MCF 10A (cell line): ENCODE measurements around the gene LEMD1. TPM values are rescaled to one million over a fixed set of nuclear protein-coding genes. Genes with fewer than 3 reads are reported as not detected.

ENCODE experiments used
- BruUV-seq: library from RNA; stranded (reverse); fragments of 400-500 nt; replicated peaks from 2 replicates; lab custom pipeline; 2021; lab: Mats Ljungman, UMichigan
- CTCF ChIA-PET: fragments of 300-600 bp; sonication (Branson Sonifier 250); formaldehyde crosslinking; extraction: SDS; loops from one replicate; lab custom pipeline; 2021; ENCODE audit warnings: antibody characterized with exemption, inconsistent platforms; lab: Yijun Ruan, JAX
- POLR2A ChIA-PET: fragments of 300-600, 350-650 bp; sonication (Branson Sonifier 250); formaldehyde crosslinking; extraction: SDS; loops from one replicate; lab custom pipeline; 2020; ENCODE audit warnings: antibody characterized with exemption, inconsistent platforms; lab: Yijun Ruan, JAX
- DNase-seq: peaks from one replicate; pipeline ENCODE4 v3.0.0-alpha.2; 2018; ENCODE audit not compliant: unreplicated experiment
- H3K27ac Mint-ChIP-seq: one replicate; pipeline ENCODE4 v1.8.0; 2022; ENCODE audit warnings: mild to moderate bottlenecking, low read depth, mixed read lengths; ENCODE audit not compliant: unreplicated experiment
- H3K27me3 Mint-ChIP-seq: one replicate; pipeline ENCODE4 v1.8.0; 2022; ENCODE audit warnings: mixed read lengths; ENCODE audit not compliant: insufficient read depth, unreplicated experiment
- H3K36me3 Mint-ChIP-seq: one replicate; pipeline ENCODE4 v1.8.0; 2022; ENCODE audit warnings: mild to moderate bottlenecking, moderate library complexity, mixed read lengths; ENCODE audit not compliant: insufficient read depth, unreplicated experiment
- H3K4me1 Mint-ChIP-seq: one replicate; pipeline ENCODE4 v1.8.0; 2022; ENCODE audit warnings: mixed read lengths; ENCODE audit not compliant: insufficient read depth, unreplicated experiment
- H3K4me3 Mint-ChIP-seq: one replicate; pipeline ENCODE4 v1.8.0; 2022; ENCODE audit warnings: mild to moderate bottlenecking, moderate library complexity, mixed read lengths; ENCODE audit not compliant: unreplicated experiment
- H3K9me3 Mint-ChIP-seq: one replicate; pipeline ENCODE4 v1.8.0; 2022; ENCODE audit warnings: mixed read lengths; ENCODE audit not compliant: unreplicated experiment
- intact Hi-C: fragments of 100-400 bp; cut with micrococcal nuclease; formaldehyde crosslinking; loops from 2 replicates; pipeline ENCODE4 v1.14.1; 2022
- total RNA-seq: library from RNA; stranded (reverse); gene quantifications from 2 replicates; pipeline ENCODE4 v1.2.3, GENCODE V29; 2022
- TF ChIP-seq, protein P1 (sequence below): fragments of 200-600 bp; IDR thresholded peaks from one replicate; pipeline ENCODE4 v1.8.0; 2022; ENCODE audit warnings: antibody characterized with exemption, mild to moderate bottlenecking; ENCODE audit not compliant: unreplicated experiment

Gene LEMD1
- total RNA-seq, 1 experiment from 2014 or later, result 1.4 TPM

DNA sequence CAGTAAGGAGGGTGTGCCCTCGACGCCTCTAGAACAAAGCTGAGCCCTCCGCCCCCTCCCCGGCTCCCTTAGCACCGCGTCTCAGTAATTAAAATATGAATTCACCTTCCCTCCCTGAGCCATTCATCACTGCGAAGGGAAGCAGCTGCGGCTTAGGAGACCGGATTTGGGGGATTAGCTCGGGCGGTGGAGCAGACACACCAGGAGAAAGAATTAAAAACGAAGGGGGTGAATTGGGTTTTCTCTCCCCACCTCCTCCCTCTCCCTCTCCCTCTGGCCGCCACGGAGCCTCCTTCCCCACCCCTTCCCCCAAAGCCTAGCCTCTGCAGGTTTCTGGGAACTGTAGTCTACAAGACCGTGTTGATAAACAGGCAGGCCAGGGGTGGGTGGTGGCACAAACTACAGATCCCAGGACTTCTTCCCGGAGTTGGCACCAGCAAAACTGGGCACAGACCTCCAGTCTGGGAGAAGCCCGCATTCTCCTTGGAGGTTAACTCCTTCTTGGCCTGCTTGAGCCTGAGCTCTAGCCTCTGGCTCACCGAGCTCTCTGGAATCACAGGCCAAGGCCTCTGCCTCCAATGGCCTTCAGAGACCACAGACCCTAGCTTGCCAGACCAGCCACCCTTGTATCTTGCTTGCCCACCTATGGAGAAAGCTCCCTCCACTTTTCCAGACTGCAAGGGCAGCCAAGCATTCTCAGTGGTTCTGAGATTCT, 23.2 kb upstream of the LEMD1 start:
- Mint-ChIP-seq H3K27ac (no peak overlapping the region), H3K4me1 (peaks cover 45% of the 10 kb centered on the region), H3K36me3 (peaks cover 4% of the 10 kb centered on the region), H3K4me3 (no peak overlapping the region), H3K27me3 (no peaks in the 10 kb centered on the region), H3K9me3 (no peaks in the 10 kb centered on the region)
- ChIA-PET CTCF (interaction anchor here (0.6 to 7.6 kb wide), 8 partner anchors 13 to 657 kb away, joined by 3 to 110 read pairs (median 4); no protein-coding TSS in a partner anchor), POLR2A (interaction anchor here (0.5 to 0.7 kb wide), 3 partner anchors 12 to 1139 kb away, joined by 3 read pairs; no protein-coding TSS in a partner anchor)
- no TSS peak for BruUV-seq
- intact Hi-C loops, result no loop called here
- no peak for DNase-seq
- TF ChIP-seq, protein P1, sequence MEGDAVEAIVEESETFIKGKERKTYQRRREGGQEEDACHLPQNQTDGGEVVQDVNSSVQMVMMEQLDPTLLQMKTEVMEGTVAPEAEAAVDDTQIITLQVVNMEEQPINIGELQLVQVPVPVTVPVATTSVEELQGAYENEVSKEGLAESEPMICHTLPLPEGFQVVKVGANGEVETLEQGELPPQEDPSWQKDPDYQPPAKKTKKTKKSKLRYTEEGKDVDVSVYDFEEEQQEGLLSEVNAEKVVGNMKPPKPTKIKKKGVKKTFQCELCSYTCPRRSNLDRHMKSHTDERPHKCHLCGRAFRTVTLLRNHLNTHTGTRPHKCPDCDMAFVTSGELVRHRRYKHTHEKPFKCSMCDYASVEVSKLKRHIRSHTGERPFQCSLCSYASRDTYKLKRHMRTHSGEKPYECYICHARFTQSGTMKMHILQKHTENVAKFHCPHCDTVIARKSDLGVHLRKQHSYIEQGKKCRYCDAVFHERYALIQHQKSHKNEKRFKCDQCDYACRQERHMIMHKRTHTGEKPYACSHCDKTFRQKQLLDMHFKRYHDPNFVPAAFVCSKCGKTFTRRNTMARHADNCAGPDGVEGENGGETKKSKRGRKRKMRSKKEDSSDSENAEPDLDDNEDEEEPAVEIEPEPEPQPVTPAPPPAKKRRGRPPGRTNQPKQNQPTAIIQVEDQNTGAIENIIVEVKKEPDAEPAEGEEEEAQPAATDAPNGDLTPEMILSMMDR, result no peak

GRCh38 chr1:205444300-205444930, 22.6 kb upstream of the LEMD1 start:
- H3K9me3 Mint-ChIP-seq, result no peaks in the 10 kb centered on the region
- H3K27ac Mint-ChIP-seq, result no peak overlapping the region
- TF ChIP-seq, protein P1, result no peak
- ChIA-PET CTCF (interaction anchor here (0.6 to 7.6 kb wide), 7 partner anchors 14 to 658 kb away, joined by 3 to 110 read pairs (median 5); no protein-coding TSS in a partner anchor), POLR2A (interaction anchor here (1.5 kb wide), 1 partner anchor 126 kb away, joined by 5 read pairs; no protein-coding TSS in a partner anchor)
- no peak overlapping the region for H3K4me3 Mint-ChIP-seq
- DNase-seq, result no peak
- intact Hi-C loops, result no loop called here
- no TSS peak for BruUV-seq
- H3K27me3 Mint-ChIP-seq, result no peaks in the 10 kb centered on the region
- peaks cover 4% of the 10 kb centered on the region for H3K36me3 Mint-ChIP-seq
- peaks cover 42% of the 10 kb centered on the region for H3K4me1 Mint-ChIP-seq

- DNase-seq, result no peak
- H3K9me3 Mint-ChIP-seq, result no peaks in the 10 kb centered on the region
- no peaks in the 10 kb centered on the region for H3K27me3 Mint-ChIP-seq
- CTCF ChIA-PET, result interaction anchor here (0.7 to 7.6 kb wide), 7 partner anchors 9 to 1392 kb away, joined by 3 to 110 read pairs (median 3); no protein-coding TSS in a partner anchor
- no peak overlapping the region for H3K4me3 Mint-ChIP-seq
- peaks cover 4% of the 10 kb centered on the region for H3K36me3 Mint-ChIP-seq
- no peak overlapping the region for H3K27ac Mint-ChIP-seq
- no TSS peak for BruUV-seq
- TF ChIP-seq, protein P1, result no peak
- intact Hi-C loops, result no loop called here
- POLR2A ChIA-PET, result interaction anchor here (1.5 kb wide), 1 partner anchor 125 kb away, joined by 5 read pairs; no protein-coding TSS in a partner anchor
- peaks cover 39% of the 10 kb centered on the region for H3K4me1 Mint-ChIP-seq
Observed at GRCh38 chr1:205443585-205444299, 21.9 kb upstream of the LEMD1 start.
